HL-60/S4 (cell line): Measurements from ENCODE around the gene ZNF492.
"Not testable (repeated sequence)": the region's sequence is repeated elsewhere in the genome, so short reads cannot be mapped to it uniquely, and the experiment has no call there.

ENCODE experiments used
- in situ Hi-C: fragments of 300-500 bp; cut with MboI; formaldehyde crosslinking; loops from 2 replicates; pipeline ENCODE4 v1.14.3; 2022; ENCODE audit warnings: low sequenced_read_pairs

The ZNF492 gene

DNA sequence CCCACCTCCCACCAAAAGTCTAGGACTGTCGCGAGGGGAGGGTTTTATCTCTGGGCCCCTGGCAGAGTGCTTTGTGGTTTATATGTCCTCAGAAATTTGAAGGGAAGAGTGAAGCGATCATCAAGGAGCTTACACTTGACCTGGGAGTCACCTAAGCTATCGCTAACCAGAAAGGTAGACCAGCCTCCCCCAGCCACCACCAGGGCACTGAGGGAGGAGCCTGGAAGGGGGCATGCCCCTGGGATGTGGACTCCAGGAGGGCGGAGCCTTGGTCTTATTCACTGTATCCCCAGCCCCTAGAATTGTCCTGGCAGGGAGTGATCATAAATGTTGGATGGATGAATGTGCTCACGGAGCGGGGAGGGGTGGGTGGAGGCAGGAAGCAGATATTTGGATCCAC is 16.9 kb upstream of the ZNF492 start:
- in situ Hi-C loops = not testable (repeated sequence)

DNA sequence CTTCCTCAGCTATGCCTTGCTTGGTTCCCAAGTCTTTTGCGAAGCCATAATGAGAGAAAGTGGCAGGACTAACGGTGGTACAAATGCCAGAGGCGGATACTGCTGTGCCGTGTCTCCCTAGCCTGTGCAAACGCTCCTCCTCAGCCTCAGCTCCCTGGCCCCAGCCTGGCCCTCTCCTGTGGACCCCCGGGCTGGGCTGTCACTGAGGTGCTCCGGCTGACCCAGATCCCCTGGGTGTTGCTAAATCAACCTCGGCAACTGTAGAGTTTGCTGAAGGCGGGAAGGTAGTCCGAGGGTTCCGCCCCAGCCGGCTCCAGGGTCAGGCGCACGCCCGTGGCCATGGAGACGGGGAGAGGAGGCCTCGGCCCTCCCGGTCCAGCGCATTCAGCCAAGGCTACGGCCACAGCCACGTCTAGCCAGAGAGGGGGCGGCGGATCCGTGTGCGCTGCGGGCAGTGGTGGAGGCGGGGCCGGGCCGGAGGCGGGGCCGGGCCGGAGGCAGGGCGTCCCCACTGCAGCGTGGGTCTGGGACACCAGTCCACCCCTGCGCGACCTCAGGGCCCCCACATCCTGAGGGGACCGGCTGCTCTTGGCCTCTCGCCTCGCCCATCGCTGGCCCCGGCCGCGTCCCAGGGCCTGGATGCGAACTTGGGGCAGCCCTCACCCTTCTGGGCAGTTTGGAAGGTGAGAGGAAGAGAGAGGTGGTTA is 16.4 kb upstream of the ZNF492 start:
- in situ Hi-C loops = no loop called here

DNA sequence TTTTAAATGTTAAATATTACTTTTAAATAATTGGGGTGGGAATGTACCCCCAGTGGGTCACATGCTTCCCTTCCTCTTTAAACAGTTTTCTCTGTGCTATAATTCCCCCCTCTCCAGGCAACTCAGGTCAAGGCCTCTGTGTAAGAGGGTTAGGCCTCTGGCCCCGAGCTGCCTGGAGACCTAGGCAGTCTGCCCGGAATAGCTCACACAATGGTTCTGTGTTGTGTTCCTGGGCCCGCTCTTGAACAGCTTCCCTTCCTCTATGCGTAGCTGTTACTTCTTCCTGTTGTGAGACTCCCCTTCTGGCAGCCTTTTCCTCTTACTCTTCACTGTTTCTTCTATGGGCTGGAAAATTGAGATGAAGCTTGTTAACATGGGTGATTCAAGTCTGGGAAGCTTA is 14.8 kb upstream of the ZNF492 start:
- in situ Hi-C loops = no loop called here

DNA sequence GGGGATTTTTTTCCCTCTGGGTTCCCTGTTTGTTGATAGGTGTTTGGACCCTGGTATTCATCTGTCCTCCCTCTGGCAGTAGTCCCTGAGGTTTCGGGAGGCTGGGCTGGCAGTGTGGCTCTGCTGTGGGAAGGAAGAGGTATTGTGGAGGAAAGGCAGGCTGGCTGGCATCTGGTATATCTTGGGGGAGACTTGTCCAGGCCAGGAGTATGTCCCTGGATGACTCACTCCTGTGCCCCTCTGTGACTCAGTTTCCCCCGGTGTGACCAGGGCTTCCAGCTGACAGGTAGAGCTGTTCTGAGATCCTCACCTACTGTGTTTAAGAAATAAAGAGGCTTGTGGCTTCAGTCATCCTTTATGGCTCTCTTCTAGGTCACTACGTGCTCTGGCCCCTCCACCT is 14.2 kb upstream of the ZNF492 start:
- in situ Hi-C loops = no loop called here

DNA sequence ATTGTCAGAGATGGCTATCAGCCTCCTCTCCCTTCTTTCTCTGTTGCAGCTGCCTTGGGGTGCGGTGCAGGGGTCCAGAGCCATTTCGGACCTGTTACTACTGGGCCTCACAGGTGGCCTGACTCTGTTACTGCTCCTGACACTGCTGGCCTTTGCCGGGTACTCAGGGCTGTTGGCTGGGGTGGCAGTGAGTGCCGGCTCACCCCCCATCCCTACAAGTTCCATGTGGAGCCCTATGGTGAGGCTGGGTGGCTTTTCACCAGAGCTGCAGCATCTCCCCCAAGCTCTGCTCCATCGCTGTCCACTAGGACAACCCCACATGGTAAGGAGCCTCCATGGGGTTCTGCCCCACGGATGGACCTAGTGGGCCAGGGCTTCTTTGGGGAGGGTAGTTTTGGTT is 13.7 kb upstream of the ZNF492 start:
- in situ Hi-C loops = no loop called here

DNA sequence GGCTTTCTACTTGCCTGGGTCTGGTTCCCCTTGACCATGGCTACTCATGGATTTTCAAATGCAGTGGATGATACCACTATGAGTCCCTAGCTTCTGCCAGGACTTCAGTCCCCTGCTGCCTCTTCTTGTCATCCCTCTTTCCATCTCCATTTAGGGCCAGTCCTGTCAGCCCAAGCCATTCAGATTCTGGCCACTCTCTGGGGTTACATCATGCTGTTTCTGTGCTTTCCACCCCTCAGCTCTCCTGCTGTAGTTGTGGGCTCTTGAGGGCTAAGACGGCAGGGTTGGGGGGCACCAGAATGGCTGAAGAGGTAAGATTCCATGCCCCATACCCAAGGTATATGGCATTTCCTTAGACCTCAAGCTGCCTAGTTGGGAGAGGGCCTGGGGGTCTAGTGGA is 13.2 kb upstream of the ZNF492 start:
- in situ Hi-C loops = no loop called here

DNA sequence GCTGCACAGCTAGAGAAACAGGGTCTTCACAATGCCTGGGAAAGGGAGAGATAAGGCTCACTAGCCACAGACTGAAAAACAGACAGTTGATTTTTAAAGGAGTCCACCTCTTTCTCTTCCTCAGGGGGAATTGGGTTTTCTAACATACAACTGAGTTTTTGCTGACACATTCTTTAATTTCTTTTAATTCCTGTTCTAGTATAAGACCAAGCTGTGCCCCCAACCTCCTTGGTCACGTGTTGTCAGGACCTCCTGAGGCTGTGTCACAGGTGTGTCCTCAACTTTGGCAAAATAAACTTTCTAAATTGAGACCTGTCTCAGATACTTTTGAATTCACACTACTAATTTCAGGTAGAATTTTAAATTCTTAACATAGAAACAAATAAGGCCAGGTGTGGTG is 12.1 kb upstream of the ZNF492 start:
- in situ Hi-C loops = no loop called here

DNA sequence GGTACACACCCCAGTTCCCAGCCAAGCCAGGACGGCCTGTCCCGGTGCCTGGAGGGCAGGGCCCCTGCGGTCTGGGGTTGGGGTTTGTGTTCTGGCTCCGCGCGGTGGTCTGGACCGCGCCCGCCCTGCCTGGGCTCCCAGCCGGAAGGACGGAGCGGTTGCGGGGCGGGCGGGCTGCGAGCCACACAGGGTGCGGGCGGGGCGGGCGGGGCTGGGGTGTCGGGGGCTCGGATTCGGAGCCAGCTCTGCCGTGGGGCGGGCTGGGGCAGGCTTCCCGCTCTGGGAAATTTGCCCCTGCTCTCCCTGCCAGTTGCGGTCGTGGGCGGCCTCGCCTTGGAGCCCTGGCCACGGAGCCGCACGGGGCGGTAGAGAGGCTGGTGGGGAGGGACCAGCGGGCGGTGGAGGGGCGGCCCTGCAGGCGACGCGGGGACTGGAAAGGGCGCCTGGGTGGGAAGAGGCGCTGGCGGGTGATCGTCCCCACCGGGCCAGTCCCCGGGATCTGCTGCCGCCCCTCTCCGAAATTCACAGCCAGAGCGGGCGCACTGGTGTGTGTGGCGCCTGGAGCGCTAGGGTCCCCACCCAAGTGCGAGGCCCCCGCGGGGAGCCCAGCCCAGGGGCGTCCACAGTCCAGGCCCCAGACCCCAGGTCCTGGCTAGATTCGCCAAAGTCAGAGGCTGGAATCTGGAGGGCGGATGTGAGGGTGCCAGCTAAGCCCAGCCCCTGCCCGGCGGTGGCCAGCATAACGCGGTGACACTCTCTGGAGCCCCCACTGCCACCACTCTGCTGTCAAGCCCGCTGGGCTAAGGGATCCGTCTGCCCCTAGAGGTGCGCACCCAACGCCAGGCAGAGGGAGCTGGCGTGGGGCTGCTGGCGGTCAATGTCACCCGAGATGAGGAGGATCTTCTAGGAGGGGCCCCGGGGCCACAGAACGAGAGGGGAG is 11.0 kb upstream of the ZNF492 start:
- in situ Hi-C loops = no loop called here

DNA sequence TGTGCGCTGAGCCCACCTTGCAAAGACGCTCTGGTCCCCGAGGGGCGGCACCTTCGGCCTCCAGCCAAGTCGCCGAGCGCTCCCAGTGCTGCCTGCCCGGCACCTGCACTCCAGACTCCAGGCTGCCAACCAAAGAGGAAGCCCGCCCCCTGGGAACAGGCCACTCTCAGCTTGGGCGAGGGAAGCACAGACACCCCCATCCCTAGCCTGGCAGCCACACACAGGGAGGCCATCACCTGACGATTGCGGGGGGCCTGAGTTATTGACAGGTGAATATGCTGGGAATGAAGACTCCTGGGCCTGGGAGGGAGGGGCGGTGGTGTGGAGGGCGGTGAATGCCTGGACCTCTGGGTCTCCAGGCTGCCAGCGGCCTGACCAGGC is 10.3 kb upstream of the ZNF492 start:
- in situ Hi-C loops = no loop called here

DNA sequence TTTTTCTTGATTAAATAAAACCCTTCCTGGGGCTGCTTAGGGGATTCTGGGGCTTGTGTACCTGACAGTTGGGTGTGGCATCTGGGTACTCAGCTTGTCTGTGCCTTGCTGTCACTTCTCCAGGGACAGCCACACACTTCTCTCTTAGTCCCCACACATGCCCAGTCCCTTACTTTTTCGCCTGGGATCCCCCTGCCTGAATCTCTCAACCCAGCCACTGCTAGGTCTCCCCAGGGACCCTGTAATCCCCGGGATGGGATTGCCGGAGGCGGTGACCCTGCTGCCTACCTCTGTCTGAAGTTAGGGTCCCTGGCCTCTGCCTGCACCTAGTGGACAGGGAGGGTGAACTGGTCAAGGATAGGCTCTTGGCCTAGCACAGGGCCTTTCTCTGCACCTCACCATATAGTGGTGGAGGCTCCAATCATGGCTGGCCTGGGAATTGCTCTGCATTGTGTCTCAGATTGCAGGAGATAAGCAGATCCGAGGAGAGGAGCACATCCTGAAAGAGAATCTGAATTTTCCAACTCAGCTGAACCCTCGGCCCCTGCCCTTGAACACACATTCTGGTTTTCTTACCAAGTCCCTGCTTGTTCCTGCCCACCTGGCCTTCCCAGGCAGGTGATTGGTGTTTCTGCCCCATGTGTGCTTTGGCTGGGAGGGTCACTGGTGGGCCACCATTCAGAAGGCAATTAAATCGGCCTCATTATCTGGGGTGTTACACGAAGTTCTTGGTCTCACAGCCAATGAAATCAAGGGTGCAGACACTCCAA is 8.7 kb upstream of the ZNF492 start:
- in situ Hi-C loops = no loop called here

DNA sequence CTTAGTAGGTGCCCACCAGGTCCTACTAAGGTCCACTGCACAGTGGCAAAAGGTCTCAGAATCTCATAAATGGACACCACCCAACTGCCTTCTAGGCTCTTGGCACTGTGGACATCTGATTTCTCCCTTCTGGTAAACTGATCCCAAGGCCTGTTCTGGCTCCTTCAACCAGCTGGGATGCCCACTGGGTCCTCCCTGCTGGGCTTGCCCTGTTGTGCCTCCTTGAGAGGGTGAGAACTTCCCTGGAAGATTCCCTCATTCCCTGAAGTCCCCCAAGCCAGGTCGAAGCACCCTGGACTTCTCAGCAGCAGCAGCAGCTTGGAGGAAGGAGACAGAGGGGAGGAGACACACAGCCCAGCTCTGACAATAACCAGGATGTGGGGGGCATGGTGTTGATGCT is 6.6 kb upstream of the ZNF492 start:
- in situ Hi-C loops = no loop called here

DNA sequence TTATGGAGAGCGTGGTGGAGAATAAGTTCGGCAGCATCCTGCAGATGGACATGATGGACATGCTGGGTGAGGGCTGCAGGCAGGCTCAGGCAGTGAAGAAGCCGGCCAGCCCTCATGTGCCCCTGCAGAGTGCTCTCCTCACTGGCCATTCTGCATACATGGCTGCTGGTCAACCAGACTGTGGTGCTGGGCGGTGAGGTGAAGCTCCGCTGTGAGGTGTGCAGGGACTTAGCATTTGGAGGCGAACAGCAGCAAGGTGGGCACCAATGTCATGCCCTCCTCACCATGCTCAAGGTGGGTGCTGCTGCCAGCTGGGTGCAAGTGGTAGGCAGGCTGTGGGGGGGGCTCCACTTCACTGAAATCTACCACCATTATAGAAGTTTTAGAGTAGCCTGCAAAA is 5.7 kb upstream of the ZNF492 start:
- in situ Hi-C loops = no loop called here

DNA sequence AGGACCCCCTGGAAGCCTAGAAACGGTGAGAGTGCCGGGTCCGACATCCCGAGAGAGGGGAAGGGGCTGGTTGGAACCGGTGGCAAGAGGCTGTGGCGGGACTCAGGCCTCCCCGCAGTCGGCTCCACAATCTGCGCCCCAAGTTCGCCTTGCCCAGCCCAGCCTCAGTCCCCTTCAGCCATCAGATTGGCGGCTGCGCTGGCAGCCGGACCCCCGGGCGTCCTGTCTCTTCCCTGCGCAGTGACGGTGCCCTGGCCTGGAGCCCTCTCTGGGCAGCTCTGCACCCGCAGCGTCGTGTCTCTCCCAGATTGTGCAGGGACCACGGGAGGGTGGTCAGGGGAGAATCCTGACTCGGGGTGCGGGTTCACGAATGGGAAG is 315 bp downstream of the ZNF492 start:
- in situ Hi-C loops = no loop called here

DNA sequence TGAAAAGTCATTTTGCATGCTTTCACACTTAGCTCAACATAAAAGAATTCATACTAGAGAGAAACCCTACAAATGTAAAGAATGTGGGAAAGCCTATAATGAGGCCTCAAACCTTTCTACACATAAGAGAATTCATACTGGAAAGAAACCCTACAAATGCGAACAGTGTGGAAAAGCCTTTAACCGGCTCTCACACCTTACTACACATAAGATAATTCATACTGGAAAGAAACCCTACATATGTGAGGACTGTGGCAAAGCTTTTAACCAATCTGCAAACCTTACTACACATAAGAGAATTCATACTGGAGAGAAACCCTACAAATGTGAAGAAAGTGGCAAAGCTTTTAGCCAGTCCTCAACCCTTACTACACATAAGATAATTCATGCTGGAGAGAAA is 51.4 kb downstream of the ZNF492 start:
- in situ Hi-C loops = not testable (repeated sequence)

DNA sequence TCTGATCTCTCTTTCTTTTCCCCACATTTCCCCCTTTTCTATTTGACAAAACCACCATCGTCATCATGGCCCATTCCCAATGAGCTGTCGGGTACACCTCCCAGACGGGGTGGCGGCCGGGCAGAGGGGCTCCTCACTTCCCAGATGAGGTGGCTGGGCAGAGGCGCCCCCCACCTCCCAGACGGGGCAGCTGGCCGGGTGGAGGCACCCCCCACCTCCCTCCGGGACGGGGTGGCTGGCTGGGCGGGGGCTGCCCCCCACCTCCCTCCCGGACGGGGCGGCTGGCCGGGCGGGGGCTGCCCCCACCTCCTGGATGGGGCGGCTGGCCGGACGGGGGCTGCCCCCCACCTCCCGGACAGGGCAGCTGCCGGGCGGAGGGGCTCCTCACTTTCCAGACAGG is 68.5 kb downstream of the ZNF492 start:
- in situ Hi-C loops = not testable (repeated sequence)

DNA sequence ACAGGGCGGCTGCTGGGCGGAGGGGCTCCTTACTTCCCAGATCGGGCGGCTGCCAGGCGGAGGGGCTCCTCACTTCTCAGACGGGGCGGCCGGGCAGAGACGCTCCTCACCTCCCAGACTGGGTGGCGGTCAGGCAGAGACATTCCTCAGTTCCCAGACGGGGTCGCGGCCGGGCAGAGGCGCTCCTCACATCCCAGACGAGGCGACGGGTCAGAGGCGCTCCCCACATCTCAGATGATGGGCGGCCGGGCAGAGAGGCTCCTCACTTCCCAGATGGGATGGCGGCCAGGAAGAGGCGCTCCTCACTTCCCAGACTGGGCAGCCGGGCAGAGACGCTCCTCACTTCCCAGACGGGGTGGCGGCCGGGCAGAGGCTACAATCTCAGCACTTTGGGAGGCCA is 69.0 kb downstream of the ZNF492 start:
- in situ Hi-C loops = not testable (repeated sequence)

DNA sequence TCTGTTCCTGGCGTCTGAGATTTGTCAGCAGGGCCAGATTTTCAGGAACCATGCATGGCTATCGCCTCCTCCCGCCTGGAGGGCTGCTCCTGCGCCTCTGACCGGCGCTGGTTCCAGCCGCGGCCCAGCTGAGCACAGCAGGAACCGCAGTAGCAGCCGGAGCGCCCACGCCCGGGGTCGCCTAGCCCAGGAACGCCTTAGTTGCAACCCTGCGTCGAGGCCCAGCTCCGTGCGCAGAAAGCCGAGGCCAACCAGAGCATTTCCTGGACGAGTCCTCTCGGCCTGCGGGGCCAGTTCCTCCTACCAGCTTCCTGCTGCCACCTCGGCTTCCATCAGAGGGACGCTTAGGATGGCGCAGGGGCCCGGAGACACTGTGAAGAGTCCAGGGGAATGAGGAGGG is 74.9 kb downstream of the ZNF492 start:
- in situ Hi-C loops = no loop called here
